Activated CD4-positive, alpha-beta T cell treated with anti-CD3 and anti-CD28 coated beads, Interleukin-2, amount 50 U/mL, for 24 hours (primary cell): ENCODE data around the gene ADGRE1.

Source experiments
- DNase-seq, 2 donors: peaks; one replicate each; pipeline ENCODE4 v3.0.0-alpha.2; 2020; ENCODE audit warnings: low read depth in 1 of 2, low spot score in 1 of 2

ADGRE1 gene

DNA sequence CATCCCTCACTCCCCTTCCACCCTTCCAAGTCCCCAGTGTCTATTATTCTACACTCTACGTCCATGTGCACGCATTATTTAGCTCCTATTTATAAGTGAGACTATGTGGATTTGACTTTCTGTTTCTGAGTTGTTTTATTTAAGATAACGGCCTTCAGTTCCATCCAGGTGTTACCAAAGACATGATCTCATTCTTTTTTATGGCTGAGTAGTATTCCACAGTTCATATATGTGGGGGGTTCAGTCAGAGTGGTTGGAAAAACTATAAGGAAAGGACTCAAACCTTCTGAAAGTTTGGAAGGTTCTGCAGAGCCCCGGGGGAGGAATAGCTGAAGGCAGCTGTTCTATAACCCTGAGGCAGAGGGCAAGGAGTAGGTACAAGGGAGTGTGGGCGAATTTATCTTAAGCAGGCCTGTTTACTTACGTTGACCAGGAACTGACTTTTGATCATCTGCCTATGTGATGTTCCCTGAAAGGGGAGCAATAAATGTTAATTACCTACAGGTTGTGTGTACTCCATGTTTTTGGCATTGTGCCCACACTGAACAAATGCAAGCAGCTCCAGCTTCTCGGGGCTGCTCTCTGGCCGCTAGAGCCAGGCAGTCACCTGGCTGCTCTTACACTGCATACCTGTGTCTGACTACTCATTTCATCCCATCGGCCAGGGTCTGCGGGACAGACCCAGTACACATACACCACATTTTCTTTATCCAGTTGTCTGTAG, 13.5 kb upstream of the ADGRE1 start:
- DNase-seq = no peak

DNA sequence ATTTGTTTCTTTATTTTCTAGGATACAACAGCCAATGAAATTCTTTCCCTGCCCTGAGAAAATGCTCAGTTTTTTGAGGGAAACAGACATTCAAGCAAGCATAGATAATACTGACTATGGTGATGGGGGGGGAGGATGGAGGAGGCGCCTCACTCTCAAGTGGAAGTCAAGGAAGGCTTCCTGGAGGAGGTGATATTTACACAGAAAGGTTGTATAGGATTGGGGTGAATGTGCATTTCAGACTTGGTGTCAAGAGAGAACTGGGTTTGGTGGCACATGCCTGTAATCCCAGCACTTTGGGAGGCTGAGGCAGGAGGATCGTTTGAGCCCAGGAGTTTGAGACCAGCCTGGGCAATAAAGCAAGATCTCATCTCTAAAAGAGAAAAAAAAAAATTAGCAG, 12.2 kb upstream of the ADGRE1 start:
- no peak for DNase-seq

DNA sequence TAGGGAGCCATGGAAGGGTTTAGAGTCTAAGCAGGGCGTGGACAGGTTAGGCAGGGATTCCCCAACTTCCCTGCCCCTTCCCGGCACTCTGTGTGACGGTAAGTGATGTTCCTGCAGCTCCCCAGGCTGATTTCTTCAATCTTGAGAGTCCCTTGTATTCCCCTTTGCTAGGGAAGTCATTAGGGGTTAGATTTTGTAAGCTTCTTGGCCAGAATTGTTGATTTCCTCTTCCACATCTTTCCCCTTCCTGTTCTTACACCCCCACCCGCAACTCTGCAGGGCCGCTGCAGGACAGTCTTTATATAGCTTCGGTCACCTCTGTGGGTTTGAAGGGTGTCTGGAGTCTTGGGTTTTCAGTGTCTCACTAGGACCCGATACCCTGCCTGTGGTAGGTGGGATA, 10.6 kb upstream of the ADGRE1 start:
- no peak for DNase-seq

DNA sequence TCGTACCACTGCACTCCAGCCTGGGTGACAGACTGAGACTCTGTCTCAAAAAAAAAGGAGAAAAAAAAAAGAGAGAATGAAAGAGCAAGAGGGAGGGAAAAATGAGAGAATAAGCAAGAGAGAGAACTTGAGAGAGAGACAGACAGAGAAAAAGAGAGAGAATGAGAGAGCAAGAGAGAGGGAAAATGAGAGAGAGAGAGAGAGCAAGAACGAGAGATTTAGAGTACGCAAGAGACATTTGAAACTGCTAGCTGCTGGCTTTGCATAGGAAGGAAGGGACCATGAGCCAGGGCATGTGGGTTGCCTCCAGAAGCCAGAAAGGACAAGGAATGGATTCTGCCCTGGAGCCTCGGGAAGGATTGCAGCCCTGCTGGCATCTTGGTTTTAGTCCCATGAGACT, 9.6 kb upstream of the ADGRE1 start:
- DNase-seq = no peak

DNA sequence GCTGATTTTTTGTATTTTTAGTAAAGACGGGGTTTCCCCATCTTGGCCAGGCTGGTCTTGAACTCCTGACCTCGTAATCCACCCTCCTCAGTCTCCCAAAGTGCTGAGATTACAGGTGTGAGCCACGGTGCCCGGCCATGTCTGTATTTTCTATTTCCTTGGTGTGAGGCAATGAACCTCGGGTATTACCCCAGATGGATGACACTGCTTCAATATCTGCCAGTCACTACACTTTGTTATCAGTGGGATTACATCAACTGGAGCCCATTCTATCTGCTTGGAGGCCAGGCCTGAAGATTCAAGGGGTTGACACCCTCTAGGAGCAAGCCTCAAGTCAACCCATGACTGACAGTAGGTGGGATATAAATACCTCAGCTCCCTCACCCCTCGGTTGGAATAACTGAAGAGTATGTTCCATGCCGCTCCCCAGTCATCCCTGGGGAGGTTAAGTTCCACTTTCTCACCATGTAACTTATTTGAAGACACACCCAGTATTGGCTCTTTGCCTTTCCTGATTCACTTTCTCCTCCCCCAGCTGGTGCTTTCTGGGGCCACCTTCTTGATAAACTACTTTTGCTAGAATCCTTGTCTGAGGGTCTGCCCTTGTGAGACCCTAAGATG, 992 bp upstream of the ADGRE1 start:
- no peak for DNase-seq

DNA sequence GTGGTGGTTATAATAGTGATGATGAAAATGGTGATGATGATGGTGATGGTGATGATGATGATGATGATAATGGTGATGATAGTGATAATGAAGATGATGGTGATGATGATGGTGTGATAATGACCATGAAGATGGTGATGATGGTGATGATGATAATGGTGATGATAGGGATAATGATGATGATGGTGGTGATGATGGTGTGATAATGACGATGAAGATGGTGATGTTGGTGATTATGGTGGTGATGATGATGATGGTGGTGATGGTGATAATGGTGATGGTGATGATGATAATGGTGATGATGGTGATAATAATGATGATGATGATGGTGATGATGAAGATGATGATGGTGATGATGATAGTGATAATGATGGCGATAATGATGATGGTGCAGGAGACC, 1.6 kb downstream of the ADGRE1 start:
- no peak for DNase-seq

DNA sequence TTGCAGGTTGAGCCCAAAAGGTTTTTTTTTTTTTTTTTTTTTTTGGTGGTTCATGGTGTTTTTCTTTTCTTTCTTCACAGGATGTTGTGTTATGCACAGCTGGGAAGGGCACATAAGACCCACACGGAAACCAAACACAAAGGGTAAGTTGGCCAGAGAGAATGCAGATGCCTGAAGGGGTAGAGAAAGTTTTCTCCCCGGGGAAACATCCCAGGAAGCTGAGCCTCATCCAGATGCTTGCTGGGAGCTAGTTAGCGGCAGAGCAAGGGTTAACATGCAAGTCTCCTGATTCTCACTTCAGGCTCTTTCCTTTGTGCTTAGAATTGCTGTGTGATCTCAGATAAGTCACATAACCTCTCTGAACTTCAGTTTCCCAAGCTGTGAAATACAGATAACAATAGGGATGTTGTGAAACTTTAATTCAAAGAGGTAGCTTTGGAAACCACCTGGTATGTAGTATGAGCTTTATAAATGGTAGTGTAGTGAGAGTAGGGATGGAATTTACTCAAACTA, 3.1 kb downstream of the ADGRE1 start:
- DNase-seq = no peak

DNA sequence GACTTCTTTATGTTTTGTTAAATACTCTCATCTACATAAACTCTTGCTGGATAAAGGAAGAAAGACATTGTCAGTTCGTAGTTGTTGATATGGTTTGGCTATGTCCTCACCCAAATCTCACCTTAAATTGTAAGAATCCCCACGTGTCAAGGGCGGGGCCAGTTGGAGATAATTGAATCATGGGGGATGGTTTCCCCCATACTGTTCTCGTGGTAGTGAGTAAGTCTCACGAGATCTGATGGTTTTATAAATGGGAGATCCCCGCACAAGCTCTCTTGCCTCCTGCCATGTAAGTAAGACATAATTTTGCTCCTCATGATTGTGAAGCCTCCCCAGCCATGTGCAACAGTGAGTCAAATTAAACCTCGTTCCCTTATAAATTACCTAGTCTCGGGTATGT, 3.6 kb downstream of the ADGRE1 start:
- peak; percentile 10 to 21 for DNase-seq

DNA sequence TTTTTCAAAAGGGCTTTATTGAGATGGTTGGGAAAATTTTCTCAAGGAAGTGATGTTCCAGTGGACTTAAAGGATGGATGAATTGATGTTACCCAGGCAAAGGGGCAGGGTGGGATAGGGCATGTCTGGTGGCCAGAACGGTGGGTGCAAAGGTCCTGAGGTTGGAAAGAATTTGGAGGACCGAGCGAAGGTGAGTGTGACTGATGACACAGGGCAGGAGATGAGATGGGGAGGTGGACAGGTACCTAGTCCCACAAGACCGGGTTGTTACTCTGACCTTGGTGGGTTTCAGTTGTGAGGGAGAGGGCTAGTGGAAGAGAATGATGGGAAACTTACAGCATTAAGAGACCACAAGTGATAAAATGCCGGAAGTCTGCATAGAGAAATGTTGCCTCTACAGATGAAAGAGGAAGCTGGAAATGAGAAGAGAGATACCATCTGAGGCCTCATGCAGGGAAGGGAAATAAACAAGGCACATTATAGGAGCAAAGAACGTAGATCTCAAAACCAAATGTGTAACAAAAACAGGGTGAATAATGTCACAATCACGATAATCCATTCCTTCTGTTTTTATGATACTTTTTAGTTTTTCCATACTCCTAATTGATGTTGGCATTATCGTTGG, 4.5 kb downstream of the ADGRE1 start:
- DNase-seq = no peak

DNA sequence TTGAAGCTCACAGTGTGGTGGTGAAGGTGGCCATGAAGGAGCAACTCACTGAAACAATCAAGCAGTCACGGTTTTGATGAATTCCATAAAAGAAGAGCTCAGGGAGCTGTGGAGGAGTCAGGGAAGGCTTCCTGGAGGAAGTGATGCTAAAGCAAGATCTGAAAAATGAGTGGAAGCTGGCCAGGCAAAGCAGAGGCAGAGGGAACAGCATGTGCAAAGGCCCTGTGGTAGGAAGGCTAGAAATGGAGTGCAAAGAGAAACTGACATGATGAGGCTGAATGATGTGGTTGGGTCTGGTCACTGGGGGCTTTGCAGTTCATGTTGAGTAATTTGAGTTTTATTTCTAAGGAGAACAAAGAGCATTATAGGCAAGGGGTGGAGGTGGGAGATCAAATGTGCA, 6.9 kb downstream of the ADGRE1 start:
- no peak for DNase-seq

DNA sequence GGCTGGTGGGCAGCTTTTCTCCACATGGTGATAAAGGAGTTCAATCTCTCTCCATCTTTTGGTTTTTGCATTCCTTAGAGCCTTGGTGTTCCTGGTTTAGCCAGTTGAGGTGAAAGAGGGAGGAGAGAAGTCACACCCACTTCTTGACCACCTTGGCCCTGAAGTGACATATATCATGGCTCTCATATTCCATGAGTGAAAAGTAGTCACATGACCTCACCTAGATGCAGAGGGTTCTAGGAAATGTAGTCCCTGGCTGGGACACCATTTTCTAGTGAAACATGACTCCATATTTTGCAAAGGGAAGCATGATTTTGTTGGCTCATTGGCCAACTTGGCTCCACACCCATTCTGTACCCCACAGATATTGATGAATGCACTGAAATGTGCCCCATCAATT, 16.1 kb downstream of the ADGRE1 start:
- DNase-seq = no peak

DNA sequence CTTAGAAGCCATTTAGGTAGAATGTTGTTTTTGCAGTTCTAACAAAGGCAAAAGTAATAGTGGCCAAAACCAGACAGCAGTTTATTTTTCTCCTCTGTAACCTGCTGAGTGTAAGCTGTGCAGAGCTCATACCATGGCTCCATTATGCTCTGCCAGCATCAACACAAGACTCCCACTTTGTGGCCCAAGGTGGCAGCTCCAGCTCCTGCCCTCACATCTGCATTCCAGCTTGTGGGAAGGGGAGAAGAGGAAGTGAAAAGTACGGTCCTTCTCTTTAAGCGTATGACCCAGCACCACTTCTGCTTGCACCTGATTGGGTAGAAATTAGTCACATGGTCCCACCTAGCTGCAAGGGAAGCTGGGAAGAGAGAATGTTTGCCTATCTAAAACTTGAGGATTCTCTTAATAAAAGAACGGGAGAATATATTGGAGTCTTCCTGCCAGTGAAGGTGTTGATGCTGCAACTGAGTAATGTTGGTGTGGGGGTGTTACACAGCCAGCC, 19.2 kb downstream of the ADGRE1 start:
- no peak for DNase-seq

DNA sequence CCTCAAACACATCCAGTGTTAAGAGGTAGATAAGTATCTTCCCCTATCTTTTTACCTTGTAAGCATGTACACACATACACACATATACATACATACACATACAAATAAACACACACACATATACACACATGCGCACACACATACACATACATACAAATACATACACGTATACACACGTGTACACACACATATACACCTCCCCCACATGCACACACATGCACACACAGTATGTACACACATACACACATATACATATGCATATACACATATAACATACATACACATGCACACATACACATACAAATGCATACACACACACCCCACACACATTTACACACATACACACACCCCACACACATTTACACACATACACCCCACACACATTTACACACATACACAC, 24.1 kb downstream of the ADGRE1 start:
- no peak for DNase-seq

DNA sequence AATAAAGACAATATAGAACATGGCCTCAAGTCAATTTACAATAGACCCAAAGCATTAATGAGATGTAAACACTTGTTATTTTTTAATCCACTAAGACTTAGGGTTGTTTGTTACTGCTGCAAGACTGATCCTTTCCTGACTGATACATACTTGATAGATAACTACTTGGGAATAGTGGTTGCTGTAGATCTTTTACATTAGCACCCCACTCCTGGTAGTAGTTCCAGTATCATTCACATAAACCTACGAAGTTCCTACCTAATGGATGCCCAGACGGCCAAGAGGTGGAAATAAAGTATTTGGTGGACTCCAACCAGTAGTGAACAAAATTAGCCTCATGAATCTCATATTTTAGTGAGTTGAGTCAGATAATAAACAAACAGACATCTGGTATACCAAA, 26.9 kb downstream of the ADGRE1 start:
- no peak for DNase-seq

DNA sequence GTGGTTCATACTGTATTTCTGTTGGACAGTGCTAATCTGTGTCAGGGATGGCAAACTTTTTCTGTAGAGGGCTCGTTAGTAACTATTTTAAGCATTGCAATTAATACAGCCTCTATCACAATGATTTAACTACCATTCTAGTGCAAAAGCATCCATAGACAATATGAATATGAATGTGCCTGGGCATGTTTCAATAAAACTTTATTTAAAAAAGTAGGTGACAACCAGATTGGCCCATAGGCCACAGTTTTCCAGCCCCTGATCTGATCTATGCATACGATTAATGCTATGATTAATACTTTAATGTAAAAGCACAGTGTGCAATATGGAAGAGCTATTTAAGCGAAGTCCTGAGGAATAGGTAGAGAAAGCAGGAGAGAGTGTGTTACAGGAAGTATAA, 29.6 kb downstream of the ADGRE1 start:
- DNase-seq = no peak

DNA sequence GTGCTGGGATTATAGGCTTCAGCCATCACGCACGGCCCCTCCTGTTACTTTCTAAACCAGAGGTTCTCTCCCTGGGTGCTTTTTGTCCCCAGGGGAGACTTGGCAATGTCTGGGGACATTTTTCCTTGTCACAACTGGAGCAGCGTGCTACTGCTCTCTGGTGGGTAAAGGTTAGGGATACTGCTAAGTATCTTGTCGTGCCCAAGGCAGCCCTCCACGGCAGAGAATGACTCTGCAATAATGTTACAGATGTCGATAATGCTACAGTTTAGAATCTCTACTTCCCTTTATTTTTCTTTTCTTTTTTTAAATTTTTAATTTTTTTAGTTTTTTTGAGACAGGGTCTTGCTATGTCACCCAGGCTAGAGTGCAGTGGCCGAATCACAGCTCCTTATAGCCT, 38.0 kb downstream of the ADGRE1 start:
- DNase-seq = no peak

DNA sequence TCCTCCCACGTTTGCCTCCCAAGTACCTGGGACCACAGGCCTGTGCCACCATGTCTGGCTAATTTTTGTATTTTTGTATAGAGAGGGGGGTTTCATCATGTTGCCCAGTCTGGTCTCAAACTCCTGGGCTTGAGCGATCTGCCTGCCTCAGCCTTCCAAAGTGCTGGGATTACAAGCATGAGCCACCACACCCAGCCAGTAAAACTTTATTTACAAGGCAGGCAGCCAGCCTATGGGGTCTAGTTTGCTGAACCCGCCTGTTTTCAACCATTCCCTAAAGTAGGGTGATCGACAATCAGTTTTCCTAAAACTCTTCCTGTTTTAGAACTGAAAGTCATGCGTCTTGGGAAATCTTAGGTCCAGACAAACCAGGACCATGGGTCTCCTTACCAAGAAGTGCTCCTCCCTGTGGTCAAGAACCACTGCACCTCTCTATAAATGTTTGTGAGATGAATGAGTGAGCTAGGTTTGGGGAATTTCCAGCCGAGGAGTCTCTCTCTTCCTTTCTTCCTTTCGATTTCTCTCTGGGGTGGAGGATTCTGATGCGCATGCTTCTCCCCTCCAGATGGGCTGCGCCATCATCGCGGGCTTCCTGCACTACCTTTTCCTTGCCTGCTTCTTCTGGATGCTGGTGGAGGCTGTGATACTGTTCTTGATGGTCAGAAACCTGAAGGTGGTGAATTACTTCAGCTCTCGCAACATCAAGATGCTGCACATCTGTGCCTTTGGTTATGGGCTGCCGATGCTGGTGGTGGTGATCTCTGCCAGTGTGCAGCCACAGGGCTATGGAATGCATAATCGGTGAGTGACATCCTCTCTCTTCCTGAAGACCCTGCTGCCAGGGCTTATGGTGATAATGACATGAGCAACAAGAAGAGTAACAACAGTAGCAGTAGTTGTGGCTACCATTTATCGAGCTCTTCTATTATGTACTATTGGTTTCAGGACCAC, 38.7 kb downstream of the ADGRE1 start:
- DNase-seq = peak in 1 of 2 donors; percentile 36

DNA sequence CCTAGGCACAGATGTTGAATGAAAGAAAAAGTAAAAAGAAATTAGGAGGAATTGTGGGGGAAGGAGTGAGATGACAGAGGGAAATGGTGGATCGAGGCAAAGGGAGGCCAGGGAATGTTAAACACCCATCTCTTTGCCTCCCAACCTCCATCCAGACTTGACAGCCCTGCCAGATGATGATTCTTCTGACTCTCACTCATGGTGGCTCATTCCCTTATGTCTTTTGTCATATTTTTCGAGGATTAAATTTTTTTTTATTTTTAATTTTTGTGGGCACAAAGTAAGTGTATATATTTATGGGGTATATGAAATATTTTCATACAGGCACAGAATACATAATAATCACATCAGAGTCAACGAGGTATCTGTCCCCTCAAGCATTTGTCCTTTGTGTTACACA, 42.8 kb downstream of the ADGRE1 start:
- no peak for DNase-seq

DNA sequence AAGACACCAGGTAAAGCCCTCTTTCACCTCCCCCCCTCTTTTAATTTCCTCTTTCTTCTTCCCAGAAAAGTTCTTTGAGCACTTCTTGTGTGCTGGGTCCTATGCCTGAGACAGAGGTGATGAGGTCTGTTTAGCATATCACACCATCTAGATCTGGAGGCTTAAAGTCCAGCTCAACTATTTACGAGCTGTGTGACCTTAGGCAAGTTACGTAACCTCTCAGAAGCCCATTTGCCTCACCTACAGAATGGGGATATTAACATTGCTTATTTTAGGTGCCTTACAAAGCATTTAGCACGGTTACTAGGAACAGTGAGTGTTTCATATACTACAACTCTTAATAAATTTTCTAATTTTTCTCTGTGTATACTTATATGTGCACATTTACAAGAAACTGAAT, 47.7 kb downstream of the ADGRE1 start:
- DNase-seq = no peak

DNA sequence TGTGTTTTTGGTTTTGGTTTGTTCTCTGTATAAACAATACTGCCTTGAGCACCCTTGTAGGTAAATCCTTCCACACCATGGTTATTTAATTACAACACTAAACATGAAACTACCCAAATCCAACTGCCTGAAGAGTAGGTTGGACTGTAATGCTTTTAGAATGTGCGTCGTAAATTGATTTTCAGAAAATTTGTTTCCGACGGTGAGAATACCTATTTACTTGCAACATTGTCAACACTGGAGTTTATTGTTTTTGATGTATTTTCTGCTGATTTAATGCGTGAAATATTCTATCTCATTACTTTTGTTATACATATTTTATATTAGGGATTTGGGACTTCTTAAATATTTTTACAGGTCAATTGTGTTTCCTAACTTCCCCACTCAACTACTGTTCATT, 48.2 kb downstream of the ADGRE1 start:
- DNase-seq = no peak

DNA sequence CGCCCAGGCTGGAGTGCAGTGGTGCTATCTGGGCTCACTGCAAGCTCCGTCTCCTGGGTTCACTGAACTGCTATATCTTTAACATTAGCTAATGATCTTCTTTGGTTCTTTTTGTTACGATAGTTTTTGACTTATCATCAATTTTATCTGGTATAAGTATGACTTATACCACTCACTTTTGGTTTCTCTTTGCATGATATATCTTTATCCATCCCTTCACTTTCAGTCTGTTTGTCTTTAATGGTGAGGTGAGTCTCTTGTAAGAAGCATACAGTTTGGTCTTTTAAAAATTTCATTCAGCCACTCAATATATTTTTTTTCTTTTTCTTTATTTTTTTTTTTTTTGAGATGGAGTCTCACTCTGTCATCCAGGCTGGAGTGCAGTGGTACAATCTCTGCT, 58.4 kb downstream of the ADGRE1 start:
- no peak for DNase-seq
